Smooth muscle cell (in vitro differentiated cells): ENCODE measurements around the gene VSIR. TPM values are rescaled to one million over a fixed set of nuclear protein-coding genes. Genes with fewer than 3 reads are reported as not detected.

Experiments used
- DNase-seq: peaks from one replicate; lab custom pipeline; 2025; ENCODE audit not compliant: unreplicated experiment; lab: John Stamatoyannopoulos, UW
- H2AFZ ChIP-seq: fragments of 200-600 bp; sonication (generic); 2 replicates; pipeline ENCODE4 v1.6.0; 2016; ENCODE audit warnings: antibody characterized with exemption, low read depth, mild to moderate bottlenecking
- H3F3A ChIP-seq: fragments of 200-600 bp; sonication (generic); 2 replicates; pipeline ENCODE4 v1.6.0; 2017; ENCODE audit warnings: antibody characterized with exemption, low read depth
- H3K27ac ChIP-seq: fragments of 200-600 bp; sonication (generic); 2 replicates; pipeline ENCODE4 v1.5.1; 2016; ENCODE audit warnings: low read depth, mild to moderate bottlenecking
- H3K27me3 ChIP-seq: fragments of 200-600 bp; sonication (generic); 2 replicates; pipeline ENCODE4 v1.6.1; 2016; ENCODE audit warnings: low read depth, mild to moderate bottlenecking
- H3K36me3 ChIP-seq: fragments of 200-600 bp; sonication (generic); 2 replicates; pipeline ENCODE4 v1.5.1; 2016; ENCODE audit warnings: low read depth
- H3K4me1 ChIP-seq: fragments of 200-600 bp; sonication (generic); 2 replicates; pipeline ENCODE4 v1.5.1; 2016; ENCODE audit warnings: low read depth
- H3K4me2 ChIP-seq: fragments of 200-600 bp; sonication (generic); 2 replicates; pipeline ENCODE4 v1.6.0; 2016; ENCODE audit warnings: mild to moderate bottlenecking
- H3K4me3 ChIP-seq: fragments of 200-600 bp; sonication (generic); 2 replicates; pipeline ENCODE4 v1.5.1; 2016; ENCODE audit warnings: mild to moderate bottlenecking
- H3K79me2 ChIP-seq: fragments of 200-600 bp; sonication (generic); 2 replicates; pipeline ENCODE4 v1.6.0; 2016; ENCODE audit warnings: low read depth, mild to moderate bottlenecking
- H3K9ac ChIP-seq: fragments of 200-600 bp; sonication (generic); 2 replicates; pipeline ENCODE4 v1.6.0; 2016; ENCODE audit warnings: low read depth
- H3K9me3 ChIP-seq: fragments of 200-600 bp; sonication (generic); replicated peaks from 2 replicates; pipeline ENCODE4 v1.5.1; 2016; ENCODE audit warnings: low read depth
- H4K20me1 ChIP-seq: fragments of 200-600 bp; sonication (generic); 2 replicates; pipeline ENCODE4 v1.6.0; 2016; ENCODE audit warnings: low read depth
- WGBS: methylation state at CpG from one replicate; pipeline ENCODE4 v1.1.7; 2016; ENCODE audit warnings: low lambda C conversion rate; 5-methylcytosine and 5-hydroxymethylcytosine counted together
- polyA plus RNA-seq: library from polyadenylated mRNA; unstranded; fragments of >200 nt; fragmentation: Nextera tagmentation; extraction: Ambion mirVana; gene quantifications from 2 replicates; pipeline ENCODE4 v1.2.1, GENCODE V29; 2016
- total RNA-seq: library from RNA; depleted of rRNA; stranded (reverse); fragments of >200 nt; gene quantifications from 2 replicates; pipeline ENCODE4 v1.2.3, GENCODE V29; 2014
- TF ChIP-seq, protein P1 (sequence below): fragments of 200-600 bp; sonication (generic); IDR thresholded peaks from 2 replicates; pipeline ENCODE4 v1.5.1; 2017; ENCODE audit warnings: borderline replicate concordance, mild to moderate bottlenecking, antibody characterized with exemption; ENCODE audit not compliant: insufficient read depth, poor library complexity, severe bottlenecking

The VSIR gene
- total and polyA plus RNA-seq, 2 experiments from 2014 or later = 3.6 TPM

DNA sequence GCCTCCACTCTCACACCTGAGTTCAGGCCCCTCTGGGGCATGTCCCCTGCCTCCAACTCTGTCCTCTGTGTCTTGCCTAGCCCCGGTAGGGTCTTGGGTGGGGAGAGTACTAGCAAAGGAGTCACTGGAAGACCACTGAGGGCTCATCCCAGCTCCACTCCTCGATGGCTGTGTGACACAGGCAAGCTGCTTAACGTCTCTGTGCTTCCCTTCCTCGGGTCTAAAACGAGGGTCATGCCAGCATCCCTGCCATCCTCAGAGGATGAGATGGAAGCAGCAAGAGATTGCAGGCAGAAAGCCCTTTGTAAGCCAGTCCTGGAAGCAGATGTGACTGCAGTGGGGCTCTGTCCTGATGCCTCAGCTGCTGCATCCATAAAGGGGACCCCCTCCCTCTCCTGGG is 38.5 kb downstream of the VSIR start:
- peaks cover 4% of the 10 kb centered on the region for H3K27me3 ChIP-seq
- no peaks in the 10 kb centered on the region for H3K9me3 ChIP-seq
- H3K4me1 ChIP-seq = no peaks in the 10 kb centered on the region
- WGBS = 89% methylated on average over 5 of the region's 5 CpGs
- H3K9ac ChIP-seq = no peak overlapping the region
- TF ChIP-seq, protein P1, sequence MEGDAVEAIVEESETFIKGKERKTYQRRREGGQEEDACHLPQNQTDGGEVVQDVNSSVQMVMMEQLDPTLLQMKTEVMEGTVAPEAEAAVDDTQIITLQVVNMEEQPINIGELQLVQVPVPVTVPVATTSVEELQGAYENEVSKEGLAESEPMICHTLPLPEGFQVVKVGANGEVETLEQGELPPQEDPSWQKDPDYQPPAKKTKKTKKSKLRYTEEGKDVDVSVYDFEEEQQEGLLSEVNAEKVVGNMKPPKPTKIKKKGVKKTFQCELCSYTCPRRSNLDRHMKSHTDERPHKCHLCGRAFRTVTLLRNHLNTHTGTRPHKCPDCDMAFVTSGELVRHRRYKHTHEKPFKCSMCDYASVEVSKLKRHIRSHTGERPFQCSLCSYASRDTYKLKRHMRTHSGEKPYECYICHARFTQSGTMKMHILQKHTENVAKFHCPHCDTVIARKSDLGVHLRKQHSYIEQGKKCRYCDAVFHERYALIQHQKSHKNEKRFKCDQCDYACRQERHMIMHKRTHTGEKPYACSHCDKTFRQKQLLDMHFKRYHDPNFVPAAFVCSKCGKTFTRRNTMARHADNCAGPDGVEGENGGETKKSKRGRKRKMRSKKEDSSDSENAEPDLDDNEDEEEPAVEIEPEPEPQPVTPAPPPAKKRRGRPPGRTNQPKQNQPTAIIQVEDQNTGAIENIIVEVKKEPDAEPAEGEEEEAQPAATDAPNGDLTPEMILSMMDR = no peak
- H3K27ac ChIP-seq = no peak overlapping the region
- no peaks in the 10 kb centered on the region for H4K20me1 ChIP-seq
- no peaks in the 10 kb centered on the region for H3K79me2 ChIP-seq
- DNase-seq = no peak
- H3F3A ChIP-seq = no peaks in the 10 kb centered on the region
- H3K36me3 ChIP-seq = no peaks in the 10 kb centered on the region
- H3K4me3 ChIP-seq = no peak overlapping the region
- no peak overlapping the region for H3K4me2 ChIP-seq
- no peak overlapping the region for H2AFZ ChIP-seq

DNA sequence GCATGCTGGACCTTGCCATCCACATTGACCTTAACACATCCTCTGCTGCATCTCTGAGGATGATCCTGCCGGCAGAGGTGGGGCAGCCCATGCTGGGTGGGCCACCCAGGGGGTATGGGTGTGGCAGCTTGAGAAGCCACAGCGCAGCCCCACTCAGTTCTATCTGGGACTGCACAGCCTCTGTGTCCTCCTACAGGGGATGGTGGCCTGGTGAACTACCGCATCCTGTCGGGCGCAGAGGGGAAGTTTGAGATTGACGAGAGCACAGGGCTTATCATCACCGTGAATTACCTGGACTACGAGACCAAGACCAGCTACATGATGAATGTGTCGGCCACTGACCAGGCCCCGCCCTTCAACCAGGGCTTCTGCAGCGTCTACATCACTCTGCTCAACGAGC is 41.5 kb downstream of the VSIR start:
- Histone ChIP-seq H4K20me1 (no peaks in the 10 kb centered on the region), H3K79me2 (no peaks in the 10 kb centered on the region), H3K36me3 (no peaks in the 10 kb centered on the region), H3K4me2 (no peak overlapping the region), H3K27ac (no peak overlapping the region), H2AFZ (no peak overlapping the region), H3K9ac (no peak overlapping the region), H3K4me3 (no peak overlapping the region), H3F3A (no peaks in the 10 kb centered on the region), H3K4me1 (no peaks in the 10 kb centered on the region), H3K9me3 (no peaks in the 10 kb centered on the region), H3K27me3 (peaks cover 4% of the 10 kb centered on the region)
- WGBS = 96% methylated on average over 12 of the region's 12 CpGs
- TF ChIP-seq, protein P1 = no peak
- DNase-seq = no peak

DNA sequence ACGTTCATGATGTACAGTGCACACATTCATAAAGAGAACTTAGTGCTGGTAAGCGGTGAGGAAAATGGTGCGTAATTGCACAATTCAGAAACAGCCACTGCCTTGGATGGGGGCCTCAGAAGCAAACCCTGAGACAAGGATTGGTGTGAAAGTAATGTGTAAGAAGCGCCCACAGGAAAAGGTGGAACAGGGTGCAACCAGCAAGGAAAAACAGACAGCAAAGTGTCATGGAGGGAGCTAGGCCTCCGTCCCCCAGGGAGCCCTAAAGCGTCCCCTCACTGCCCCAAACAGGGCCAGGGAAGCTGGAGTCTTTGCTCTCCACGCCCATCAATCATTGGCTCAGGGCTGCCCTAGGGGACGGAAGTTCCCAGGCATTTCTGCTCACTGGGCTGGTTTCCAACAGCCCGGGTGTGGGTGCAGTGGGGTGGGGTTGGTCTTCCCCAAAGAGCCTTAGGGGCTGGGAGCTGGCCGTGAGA is 44.1 kb downstream of the VSIR start:
- Histone ChIP-seq H3K4me2 (no peak overlapping the region), H3F3A (no peaks in the 10 kb centered on the region), H3K36me3 (no peaks in the 10 kb centered on the region), H3K4me1 (no peaks in the 10 kb centered on the region), H3K9ac (no peak overlapping the region), H3K79me2 (no peaks in the 10 kb centered on the region), H3K27ac (no peak overlapping the region), H4K20me1 (no peaks in the 10 kb centered on the region), H2AFZ (no peak overlapping the region), H3K4me3 (no peak overlapping the region), H3K9me3 (no peaks in the 10 kb centered on the region), H3K27me3 (peaks cover 4% of the 10 kb centered on the region)
- TF ChIP-seq, protein P1 = no peak
- DNase-seq = no peak
- 77% methylated on average over 10 of the region's 10 CpGs for WGBS
